Measurements from ENCODE around the gene KLHL6. TPM values are rescaled to one million over a fixed set of nuclear protein-coding genes. Genes with fewer than 3 reads are reported as not detected.

KLHL6 gene
- total RNA-seq, 1 experiment from 2014 or later, result 0.11 TPM

DNA sequence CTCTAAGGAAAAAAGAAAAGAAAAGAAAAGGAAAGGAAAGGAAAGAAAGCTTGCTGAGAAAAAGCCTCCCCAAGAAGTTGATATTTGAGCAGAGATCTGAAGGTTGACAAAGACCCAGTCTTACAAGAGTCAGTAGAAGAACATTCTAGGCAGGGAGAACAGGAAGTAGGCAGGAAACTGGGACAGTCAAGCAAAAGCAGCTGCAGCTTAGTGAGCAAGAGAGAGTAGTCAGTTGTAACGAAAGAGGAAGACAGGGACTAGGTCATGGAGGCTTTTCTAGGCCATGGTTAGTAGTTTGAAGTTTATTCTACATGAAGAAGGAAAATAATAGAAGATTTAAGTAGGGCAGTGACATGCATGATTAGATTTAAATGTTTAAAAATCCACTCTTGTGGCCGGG, 31.8 kb upstream of the KLHL6 start:
- no peak overlapping the region for H3K4me3 Mint-ChIP-seq
- H3K9me3 Mint-ChIP-seq, result no peaks in the 10 kb centered on the region
- H3K36me3 Mint-ChIP-seq, result no peaks in the 10 kb centered on the region
- H3K4me1 Mint-ChIP-seq, result peaks cover 37% of the 10 kb centered on the region
- no peak overlapping the region for H3K27ac Mint-ChIP-seq
- CTCF ChIA-PET, result no interaction called here
- POLR2A ChIA-PET, result no interaction called here
- peaks cover 3% of the 10 kb centered on the region; the same call in 1 of the 2 replicates for H3K27me3 Mint-ChIP-seq (ENCODE audit: low read depth)
- ATAC-seq (no peak), DNase-seq (ENCODE audit: low spot score) (no peak)
- no peak for TF ChIP-seq MXD4 (CRISPR knock-in tag; IDR thresholded peaks at IDR 0.05; ENCODE audit: borderline replicate concordance)
- TF ChIP-seq NFE2L1 (CRISPR knock-in tag; IDR thresholded peaks at IDR 0.05), result no peak
- TF ChIP-seq, protein P1, sequence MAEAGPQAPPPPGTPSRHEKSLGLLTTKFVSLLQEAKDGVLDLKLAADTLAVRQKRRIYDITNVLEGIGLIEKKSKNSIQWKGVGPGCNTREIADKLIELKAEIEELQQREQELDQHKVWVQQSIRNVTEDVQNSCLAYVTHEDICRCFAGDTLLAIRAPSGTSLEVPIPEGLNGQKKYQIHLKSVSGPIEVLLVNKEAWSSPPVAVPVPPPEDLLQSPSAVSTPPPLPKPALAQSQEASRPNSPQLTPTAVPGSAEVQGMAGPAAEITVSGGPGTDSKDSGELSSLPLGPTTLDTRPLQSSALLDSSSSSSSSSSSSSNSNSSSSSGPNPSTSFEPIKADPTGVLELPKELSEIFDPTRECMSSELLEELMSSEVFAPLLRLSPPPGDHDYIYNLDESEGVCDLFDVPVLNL (CRISPR knock-in tag; IDR thresholded peaks at IDR 0.05; ENCODE audit: borderline replicate concordance, low read depth), result no peak
- TF ChIP-seq, protein P2, sequence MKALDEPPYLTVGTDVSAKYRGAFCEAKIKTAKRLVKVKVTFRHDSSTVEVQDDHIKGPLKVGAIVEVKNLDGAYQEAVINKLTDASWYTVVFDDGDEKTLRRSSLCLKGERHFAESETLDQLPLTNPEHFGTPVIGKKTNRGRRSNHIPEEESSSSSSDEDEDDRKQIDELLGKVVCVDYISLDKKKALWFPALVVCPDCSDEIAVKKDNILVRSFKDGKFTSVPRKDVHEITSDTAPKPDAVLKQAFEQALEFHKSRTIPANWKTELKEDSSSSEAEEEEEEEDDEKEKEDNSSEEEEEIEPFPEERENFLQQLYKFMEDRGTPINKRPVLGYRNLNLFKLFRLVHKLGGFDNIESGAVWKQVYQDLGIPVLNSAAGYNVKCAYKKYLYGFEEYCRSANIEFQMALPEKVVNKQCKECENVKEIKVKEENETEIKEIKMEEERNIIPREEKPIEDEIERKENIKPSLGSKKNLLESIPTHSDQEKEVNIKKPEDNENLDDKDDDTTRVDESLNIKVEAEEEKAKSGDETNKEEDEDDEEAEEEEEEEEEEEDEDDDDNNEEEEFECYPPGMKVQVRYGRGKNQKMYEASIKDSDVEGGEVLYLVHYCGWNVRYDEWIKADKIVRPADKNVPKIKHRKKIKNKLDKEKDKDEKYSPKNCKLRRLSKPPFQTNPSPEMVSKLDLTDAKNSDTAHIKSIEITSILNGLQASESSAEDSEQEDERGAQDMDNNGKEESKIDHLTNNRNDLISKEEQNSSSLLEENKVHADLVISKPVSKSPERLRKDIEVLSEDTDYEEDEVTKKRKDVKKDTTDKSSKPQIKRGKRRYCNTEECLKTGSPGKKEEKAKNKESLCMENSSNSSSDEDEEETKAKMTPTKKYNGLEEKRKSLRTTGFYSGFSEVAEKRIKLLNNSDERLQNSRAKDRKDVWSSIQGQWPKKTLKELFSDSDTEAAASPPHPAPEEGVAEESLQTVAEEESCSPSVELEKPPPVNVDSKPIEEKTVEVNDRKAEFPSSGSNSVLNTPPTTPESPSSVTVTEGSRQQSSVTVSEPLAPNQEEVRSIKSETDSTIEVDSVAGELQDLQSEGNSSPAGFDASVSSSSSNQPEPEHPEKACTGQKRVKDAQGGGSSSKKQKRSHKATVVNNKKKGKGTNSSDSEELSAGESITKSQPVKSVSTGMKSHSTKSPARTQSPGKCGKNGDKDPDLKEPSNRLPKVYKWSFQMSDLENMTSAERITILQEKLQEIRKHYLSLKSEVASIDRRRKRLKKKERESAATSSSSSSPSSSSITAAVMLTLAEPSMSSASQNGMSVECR (CRISPR knock-in tag; IDR thresholded peaks at IDR 0.05; ENCODE audit: borderline replicate concordance), result no peak
- TF ChIP-seq USF2 (CRISPR knock-in tag; IDR thresholded peaks at IDR 0.05), result no peak
- TF ChIP-seq, protein P3, sequence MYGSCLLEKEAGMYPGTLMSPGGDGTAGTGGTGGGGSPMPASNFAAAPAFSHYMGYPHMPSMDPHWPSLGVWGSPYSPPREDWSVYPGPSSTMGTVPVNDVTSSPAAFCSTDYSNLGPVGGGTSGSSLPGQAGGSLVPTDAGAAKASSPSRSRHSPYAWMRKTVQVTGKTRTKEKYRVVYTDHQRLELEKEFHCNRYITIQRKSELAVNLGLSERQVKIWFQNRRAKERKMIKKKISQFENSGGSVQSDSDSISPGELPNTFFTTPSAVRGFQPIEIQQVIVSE (CRISPR knock-in tag; IDR thresholded peaks at IDR 0.05; ENCODE audit: borderline replicate concordance), result no peak
- no peak for TF ChIP-seq ZNF396 (CRISPR knock-in tag; IDR thresholded peaks at IDR 0.05; ENCODE audit: borderline replicate concordance)
- TF ChIP-seq ZNF232 (CRISPR knock-in tag; IDR thresholded peaks at IDR 0.05), result no peak
- no peak for TF ChIP-seq ZNF263 (CRISPR knock-in tag; IDR thresholded peaks at IDR 0.05; ENCODE audit: low read depth)

DNA sequence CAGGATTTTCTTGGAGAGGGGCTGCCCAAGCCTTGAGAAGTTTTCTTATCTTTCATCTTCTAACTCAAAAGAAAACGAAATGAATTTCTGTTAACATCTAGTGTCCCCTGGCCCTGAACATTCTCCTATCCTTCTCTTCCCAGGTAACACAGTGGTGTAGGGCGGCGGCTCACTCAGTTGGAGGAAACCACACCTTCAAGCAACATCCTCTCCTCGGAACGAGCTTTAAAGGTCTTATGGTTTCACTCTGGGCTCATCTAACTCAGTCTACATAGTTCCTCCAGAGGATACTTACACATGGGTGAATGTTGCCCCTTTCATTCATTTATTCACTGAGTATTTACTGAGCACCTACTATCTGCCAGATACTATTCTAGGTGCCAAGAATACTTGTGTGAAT, 31.0 kb upstream of the KLHL6 start:
- ChIA-PET CTCF (no interaction called here), POLR2A (no interaction called here)
- H3K4me1 Mint-ChIP-seq, result peaks cover 29% of the 10 kb centered on the region
- ATAC-seq (no peak), DNase-seq (ENCODE audit: low spot score) (no peak)
- no peak overlapping the region for H3K4me3 Mint-ChIP-seq
- H3K27me3 Mint-ChIP-seq (ENCODE audit: low read depth), result no peaks in the 10 kb centered on the region; the same call in 1 of the 2 replicates
- H3K36me3 Mint-ChIP-seq, result no peaks in the 10 kb centered on the region
- H3K9me3 Mint-ChIP-seq, result no peaks in the 10 kb centered on the region
- TF ChIP-seq ZNF423 (CRISPR knock-in tag; IDR thresholded peaks at IDR 0.05) (no peak), RELA (CRISPR knock-in tag; IDR thresholded peaks at IDR 0.05; ENCODE audit: borderline replicate concordance) (no peak)
- H3K27ac Mint-ChIP-seq, result no peak overlapping the region

DNA sequence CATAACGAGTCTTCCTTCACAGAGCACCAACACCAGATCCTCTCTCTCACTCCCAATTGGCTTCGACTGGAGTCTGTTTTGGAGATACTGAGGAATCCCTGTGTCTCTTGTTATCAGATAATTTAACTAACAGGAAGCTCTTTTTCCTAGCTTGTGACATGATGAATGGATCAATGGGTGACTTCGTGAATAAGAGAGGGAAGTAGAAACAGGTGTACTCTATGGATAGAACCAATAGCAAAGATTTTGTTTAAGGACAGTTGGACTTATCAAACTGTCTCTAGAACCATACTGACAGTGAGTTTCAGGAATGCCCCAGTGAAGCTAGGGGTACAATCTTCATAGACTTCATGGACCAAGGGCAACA, 29.4 kb upstream of the KLHL6 start:
- Mint-ChIP-seq H3K27me3 (ENCODE audit: low read depth) (no peaks in the 10 kb centered on the region; the same call in 1 of the 2 replicates), H3K27ac (no peak overlapping the region), H3K9me3 (no peaks in the 10 kb centered on the region), H3K4me3 (no peak overlapping the region), H3K36me3 (no peaks in the 10 kb centered on the region), H3K4me1 (peaks cover 18% of the 10 kb centered on the region)
- CTCF ChIA-PET, result interaction anchor here (0.7 to 0.8 kb wide), 2 partner anchors 105 to 182 kb away, joined by 3 read pairs; no protein-coding TSS in a partner anchor
- POLR2A ChIA-PET, result no interaction called here
- ATAC-seq (no peak), DNase-seq (ENCODE audit: low spot score) (no peak)
- TF ChIP-seq, protein P4, sequence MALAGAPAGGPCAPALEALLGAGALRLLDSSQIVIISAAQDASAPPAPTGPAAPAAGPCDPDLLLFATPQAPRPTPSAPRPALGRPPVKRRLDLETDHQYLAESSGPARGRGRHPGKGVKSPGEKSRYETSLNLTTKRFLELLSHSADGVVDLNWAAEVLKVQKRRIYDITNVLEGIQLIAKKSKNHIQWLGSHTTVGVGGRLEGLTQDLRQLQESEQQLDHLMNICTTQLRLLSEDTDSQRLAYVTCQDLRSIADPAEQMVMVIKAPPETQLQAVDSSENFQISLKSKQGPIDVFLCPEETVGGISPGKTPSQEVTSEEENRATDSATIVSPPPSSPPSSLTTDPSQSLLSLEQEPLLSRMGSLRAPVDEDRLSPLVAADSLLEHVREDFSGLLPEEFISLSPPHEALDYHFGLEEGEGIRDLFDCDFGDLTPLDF (CRISPR knock-in tag; IDR thresholded peaks at IDR 0.05), result no peak
- no peak for TF ChIP-seq AR (CRISPR knock-in tag; IDR thresholded peaks at IDR 0.05)
- no peak for TF ChIP-seq JUN (CRISPR knock-in tag; IDR thresholded peaks at IDR 0.05)
- TF ChIP-seq STAT6 (CRISPR knock-in tag; conservative IDR thresholded peaks at IDR 0.05; ENCODE audit: low read depth), result no peak
- no peak for TF ChIP-seq TEAD1 (CRISPR knock-in tag; IDR thresholded peaks at IDR 0.05)
- TF ChIP-seq, protein P5, sequence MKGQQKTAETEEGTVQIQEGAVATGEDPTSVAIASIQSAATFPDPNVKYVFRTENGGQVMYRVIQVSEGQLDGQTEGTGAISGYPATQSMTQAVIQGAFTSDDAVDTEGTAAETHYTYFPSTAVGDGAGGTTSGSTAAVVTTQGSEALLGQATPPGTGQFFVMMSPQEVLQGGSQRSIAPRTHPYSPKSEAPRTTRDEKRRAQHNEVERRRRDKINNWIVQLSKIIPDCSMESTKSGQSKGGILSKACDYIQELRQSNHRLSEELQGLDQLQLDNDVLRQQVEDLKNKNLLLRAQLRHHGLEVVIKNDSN (CRISPR knock-in tag; IDR thresholded peaks at IDR 0.05), result no peak
